Brain microvascular endothelial cell (primary cell): ENCODE results near the gene ACAD11.

Experiments used
- DNase-seq: peaks from one replicate; pipeline ENCODE4 v3.0.0-alpha.2; 2020
- H3K27ac ChIP-seq: fragments of 250-450 bp; sonication (Bioruptor Pico); 2 replicates; pipeline ENCODE4 v1.5.1; 2020; ENCODE audit warnings: mild to moderate bottlenecking, moderate library complexity
- H3K27me3 ChIP-seq: fragments of 250-450 bp; sonication (Bioruptor Pico); replicated peaks from 2 replicates; pipeline ENCODE4 v1.5.1; 2020; ENCODE audit warnings: mild to moderate bottlenecking
- H3K36me3 ChIP-seq: fragments of 250-450 bp; sonication (Bioruptor Pico); replicated peaks from 2 replicates; pipeline ENCODE4 v1.5.1; 2020; ENCODE audit warnings: mild to moderate bottlenecking
- H3K4me3 ChIP-seq: 2 replicates; pipeline ENCODE4 v1.5.1; 2011; ENCODE audit warnings: low read depth, mild to moderate bottlenecking, control low read depth, low read length, moderate library complexity
- in situ Hi-C: cut with HindIII; loops from 2 replicates; pipeline ENCODE4 v1.10.0; 2017; ENCODE audit warnings: low sequenced_read_pairs, low pct_ligation_motif_present
- TF ChIP-seq, protein P1 (sequence below): IDR thresholded peaks from 2 replicates; pipeline ENCODE4 v1.5.1; 2011; ENCODE audit warnings: low read depth, mild to moderate bottlenecking, moderate library complexity, low read length, control low read depth, inconsistent platforms; ENCODE audit errors: missing control alignments

Gene ACAD11

DNA sequence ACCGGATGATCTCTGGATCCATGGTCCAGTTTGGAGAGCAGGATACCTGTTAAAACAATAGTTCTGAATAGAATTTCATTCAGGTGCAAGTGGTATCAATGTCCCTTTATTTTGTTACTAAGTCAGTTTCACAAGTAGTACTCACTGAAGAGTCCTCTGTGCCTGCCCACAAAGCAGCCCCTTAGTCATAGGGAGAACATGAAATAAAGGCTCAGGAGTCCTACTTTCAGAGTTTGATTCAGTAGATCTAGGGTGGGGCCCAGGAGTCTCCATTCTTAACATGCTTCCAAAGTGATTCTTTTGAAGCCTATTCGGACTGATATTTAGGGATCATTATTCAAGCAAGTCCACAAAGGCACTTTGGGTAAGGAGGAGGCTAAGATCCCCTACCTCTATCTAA, 142.3 kb downstream of the ACAD11 start:
- peaks cover 57% of the 10 kb centered on the region for H3K36me3 ChIP-seq
- DNase-seq, result no peak

DNA sequence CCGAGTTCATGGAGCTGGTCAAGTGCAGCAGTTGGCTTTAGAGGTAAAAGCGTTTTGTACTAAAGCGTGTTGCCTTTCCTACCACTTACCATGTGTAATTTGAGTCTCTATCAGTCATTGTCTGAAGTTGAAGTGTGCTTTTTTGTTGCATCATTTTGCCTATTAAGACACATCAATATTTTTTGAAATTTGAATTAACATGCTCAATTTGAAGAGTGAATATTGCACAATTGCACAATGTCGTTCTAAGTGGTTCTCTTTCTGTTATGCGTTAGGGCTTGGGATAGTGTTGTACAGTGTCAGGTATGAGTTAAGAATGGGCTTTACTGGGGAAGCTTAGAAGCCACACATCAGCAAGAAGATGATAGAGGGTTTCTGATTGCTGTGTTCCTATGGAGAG, 146.6 kb downstream of the ACAD11 start:
- no peak overlapping the region for H3K27ac ChIP-seq
- in situ Hi-C loops, result no loop called here
- no peaks in the 10 kb centered on the region for H3K27me3 ChIP-seq
- TF ChIP-seq, protein P1, sequence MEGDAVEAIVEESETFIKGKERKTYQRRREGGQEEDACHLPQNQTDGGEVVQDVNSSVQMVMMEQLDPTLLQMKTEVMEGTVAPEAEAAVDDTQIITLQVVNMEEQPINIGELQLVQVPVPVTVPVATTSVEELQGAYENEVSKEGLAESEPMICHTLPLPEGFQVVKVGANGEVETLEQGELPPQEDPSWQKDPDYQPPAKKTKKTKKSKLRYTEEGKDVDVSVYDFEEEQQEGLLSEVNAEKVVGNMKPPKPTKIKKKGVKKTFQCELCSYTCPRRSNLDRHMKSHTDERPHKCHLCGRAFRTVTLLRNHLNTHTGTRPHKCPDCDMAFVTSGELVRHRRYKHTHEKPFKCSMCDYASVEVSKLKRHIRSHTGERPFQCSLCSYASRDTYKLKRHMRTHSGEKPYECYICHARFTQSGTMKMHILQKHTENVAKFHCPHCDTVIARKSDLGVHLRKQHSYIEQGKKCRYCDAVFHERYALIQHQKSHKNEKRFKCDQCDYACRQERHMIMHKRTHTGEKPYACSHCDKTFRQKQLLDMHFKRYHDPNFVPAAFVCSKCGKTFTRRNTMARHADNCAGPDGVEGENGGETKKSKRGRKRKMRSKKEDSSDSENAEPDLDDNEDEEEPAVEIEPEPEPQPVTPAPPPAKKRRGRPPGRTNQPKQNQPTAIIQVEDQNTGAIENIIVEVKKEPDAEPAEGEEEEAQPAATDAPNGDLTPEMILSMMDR, result no peak
- H3K36me3 ChIP-seq, result peaks cover 61% of the 10 kb centered on the region
- no peak for DNase-seq
- H3K4me3 ChIP-seq, result no peak overlapping the region

More for the DNA sequence above, 142.3 kb downstream of the ACAD11 start:
- H3K27me3 ChIP-seq, result no peaks in the 10 kb centered on the region
- TF ChIP-seq, protein P1, result no peak
- H3K4me3 ChIP-seq, result no peak overlapping the region
- in situ Hi-C loops, result no loop called here
- no peak overlapping the region for H3K27ac ChIP-seq

DNA sequence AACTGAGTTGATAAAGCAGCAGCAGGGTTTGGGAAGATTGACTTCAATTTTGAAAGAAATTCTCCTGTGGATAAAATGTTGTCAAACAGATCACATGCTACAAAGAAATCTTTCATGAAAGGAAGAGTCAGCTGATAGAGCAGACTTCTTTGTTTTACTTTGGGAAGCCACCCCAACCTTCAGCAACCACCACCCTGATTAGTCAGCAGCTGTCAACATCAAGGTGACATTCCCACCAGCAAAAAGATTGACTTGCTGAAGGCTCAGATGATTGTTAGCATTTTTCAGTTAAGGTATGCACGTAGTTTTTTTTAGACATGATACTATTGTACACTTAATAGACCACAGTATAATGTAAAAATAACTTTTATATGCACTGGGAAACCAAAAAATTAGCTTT, 150.1 kb downstream of the ACAD11 start:
- H3K36me3 ChIP-seq, result peaks cover 50% of the 10 kb centered on the region
- H3K27me3 ChIP-seq, result no peaks in the 10 kb centered on the region
- no peak for DNase-seq
- TF ChIP-seq, protein P1, result no peak
- in situ Hi-C loops, result no loop called here
- H3K4me3 ChIP-seq, result no peak overlapping the region
- no peak overlapping the region for H3K27ac ChIP-seq

DNA sequence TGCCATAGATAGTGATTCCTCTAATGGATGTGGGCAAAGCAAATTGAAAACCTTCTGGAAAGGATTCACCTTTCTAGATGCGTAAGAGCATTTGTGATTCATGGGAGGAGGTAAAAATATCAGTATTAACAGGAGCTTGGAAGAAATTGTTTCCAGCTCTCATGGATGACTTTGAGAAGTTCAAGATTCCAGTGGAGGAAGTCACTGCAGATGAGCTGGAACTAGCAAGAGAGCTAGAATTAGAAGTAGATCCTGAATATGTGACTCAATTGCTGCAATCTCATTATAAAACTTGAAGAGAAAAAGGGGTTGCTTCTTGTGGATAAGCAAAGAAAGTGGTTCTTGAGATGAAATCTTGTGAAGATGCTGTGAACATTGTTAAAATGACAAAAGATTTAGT, 150.5 kb downstream of the ACAD11 start:
- TF ChIP-seq, protein P1, result no peak
- no peak for DNase-seq
- Histone ChIP-seq H3K4me3 (no peak overlapping the region), H3K27ac (no peak overlapping the region), H3K27me3 (no peaks in the 10 kb centered on the region), H3K36me3 (peaks cover 46% of the 10 kb centered on the region)
- in situ Hi-C loops, result no loop called here
